ENCODE data around the gene LINGO1. TPM values are rescaled to one million over a fixed set of nuclear protein-coding genes. Genes with fewer than 3 reads are reported as not detected.

LINGO1 gene
- total and polyA plus RNA-seq, 9 of the 15 experiments (the other 6 are each of a cell fraction or from before 2014, with no cell fraction given) = 0.07 to 15.3 (median 2.1) TPM

DNA sequence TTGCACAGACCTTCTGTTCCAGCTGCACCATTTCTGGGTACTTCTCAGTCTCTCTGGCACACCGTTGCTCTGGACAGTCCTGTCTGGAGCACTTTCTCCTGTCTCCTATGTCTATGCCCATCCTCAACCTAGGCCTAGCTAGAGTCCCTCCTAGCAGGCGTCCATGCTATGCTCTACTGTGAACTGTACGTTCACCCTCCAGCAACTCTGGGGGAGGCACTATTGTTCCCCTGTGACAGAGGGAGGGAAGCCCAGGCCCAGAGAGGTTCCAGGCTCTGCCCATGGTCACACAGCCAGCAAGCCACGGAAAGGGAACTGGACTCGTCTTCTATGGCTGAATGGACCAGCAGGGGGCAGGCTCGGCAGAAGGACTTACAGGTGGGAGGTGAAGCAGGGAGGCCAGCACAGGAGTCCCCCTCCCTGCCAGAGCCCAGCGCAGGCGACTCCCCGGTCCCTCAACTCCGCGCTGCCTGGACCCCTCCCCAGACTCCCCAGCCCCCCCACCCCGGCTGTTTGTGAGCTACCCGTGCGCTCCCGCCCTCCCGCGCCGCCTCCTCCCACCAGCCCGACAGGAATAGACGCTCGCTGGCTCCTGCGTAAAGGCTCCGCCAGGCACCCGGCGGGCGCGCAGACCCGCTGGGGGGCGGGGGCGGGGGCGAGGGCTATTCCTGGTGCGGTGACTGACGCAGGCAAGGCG, 1.7 kb upstream of the LINGO1 start:
- Histone ChIP-seq H3K4me1 (replicated peaks in 1 of 2; ENCODE audit: control insufficient read depth in 2 of 2, insufficient read depth in 2 of 2, low read length in 2 of 2) (peaks cover 19 to 52% of the 10 kb centered on the region in 2 experiments; a peak in 4 of 5 replicates), H3K36me3 (ENCODE audit: control insufficient read depth, insufficient read depth, low read length) (no peaks in the 10 kb centered on the region), H3K4me3 (no peak overlapping the region), H3K4me2 (ENCODE audit: insufficient read depth, low read length) (peak overlapping the region; percentile 98; the same call in 1 of the 2 replicates), H3K9ac (ENCODE audit: insufficient read depth in 1 of 2, low read depth in 2 of 2, low read length in 2 of 2) (no peak overlapping the region), H3K27me3 (ENCODE audit: control insufficient read depth in 2 of 2, insufficient read depth in 2 of 2, low read length in 2 of 2) (peaks cover 13 to 39% of the 10 kb centered on the region in 2 experiments; a peak in 4 of 5 replicates), H4K20me1 (replicated peaks; ENCODE audit: control insufficient read depth, insufficient read depth, low read length) (no peaks in the 10 kb centered on the region), H3K27ac (ENCODE audit: extremely low read depth, low read depth, low read length) (no peak overlapping the region), H3K79me2 (ENCODE audit: control insufficient read depth, insufficient read depth, low read length) (peaks cover 26% of the 10 kb centered on the region), H3K9me1 (ENCODE audit: control insufficient read depth, insufficient read depth, low read length) (peaks cover 4% of the 10 kb centered on the region), H2AFZ (ENCODE audit: low read depth, low read length) (no peak overlapping the region), H3K9me3 (replicated peaks; ENCODE audit: control insufficient read depth, insufficient read depth, low read depth, low read length) (no peaks in the 10 kb centered on the region)
- 5% methylated on average over 22 of the region's 34 CpGs for WGBS (ENCODE audit: insufficient coverage, low coverage, missing lambda C conversion rate)
- ChIA-PET CTCF (ENCODE audit: low intra/inter-chr PET ratio) (interaction anchor here (0.5 to 4.2 kb wide), 6 partner anchors 25 to 698 kb away, joined by 3 to 97 read pairs (median 7); no protein-coding TSS in a partner anchor), POLR2A (interaction anchor here (1.0 kb wide), 1 partner anchor 189 kb away, joined by 6 read pairs; no protein-coding TSS in a partner anchor)
- DNase-seq (ENCODE audit: extremely low read depth in 1 of 4, low spot score in 3 of 4) = peak; percentile 77 to 88 (median 81)
- BruUV-seq (replicated peaks) = no TSS peak
- peak; percentile 92 for FAIRE-seq
- in situ Hi-C loops (cut with MboI) (no loop called here), intact Hi-C loops (cut with micrococcal nuclease) (loop anchor here (5.0 kb wide), 1 partner anchor 238 kb away; no protein-coding TSS in a partner anchor)
- ATAC-seq = peak; percentile 83
- no peak for TF ChIP-seq ZKSCAN1 (IDR thresholded peaks at IDR 0.05; ENCODE audit: low read depth, low read length)
- TF ChIP-seq MTA1 (IDR thresholded peaks at IDR 0.05; ENCODE audit: borderline replicate concordance) = 0 out of 2 replicates have a peak, but pooled peaks have one; percentile 37
- peak; percentile 44 for TF ChIP-seq DACH1 (IDR thresholded peaks at IDR 0.05; ENCODE audit: partially characterized antibody)
- peak; percentile 39; the same call in 1 of the 2 replicates for TF ChIP-seq ESRRA (IDR thresholded peaks at IDR 0.05; ENCODE audit: borderline replicate concordance, low read depth)
- peak; percentile 99 for TF ChIP-seq ZFP36 (IDR thresholded peaks at IDR 0.05; ENCODE audit: low read depth, low read length, partially characterized antibody)
- no peak for TF ChIP-seq BMI1 (IDR thresholded peaks at IDR 0.05; ENCODE audit: low read length)
- no peak for TF ChIP-seq CBX1 (IDR thresholded peaks at IDR 0.05; ENCODE audit: low read depth)
- TF ChIP-seq CBFA2T2 (conservative IDR thresholded peaks at IDR 0.05) = no peak
- no peak for TF ChIP-seq SUPT5H (IDR thresholded peaks at IDR 0.05)
- TF ChIP-seq XRCC3 (IDR thresholded peaks at IDR 0.05) = no peak
- TF ChIP-seq BCOR (IDR thresholded peaks at IDR 0.05) = peak; percentile 89
- TF ChIP-seq CHD1 (IDR thresholded peaks at IDR 0.05; ENCODE audit: low read length) = no peak
- 0 out of 2 replicates have a peak, but pooled peaks have one; percentile 23 for TF ChIP-seq MYC (IDR thresholded peaks at IDR 0.05; ENCODE audit: low read depth, low read length)
- TF ChIP-seq MYC (CRISPR knock-in tag; IDR thresholded peaks at IDR 0.05; ENCODE audit: borderline replicate concordance, low read depth) = no peak
- peak; percentile 55 to 72; a peak in 3 of 4 replicates for TF ChIP-seq KDM1A (IDR thresholded peaks at IDR 0.05)
- TF ChIP-seq ELF1 (tag; IDR thresholded peaks at IDR 0.05) = no peak
- TF ChIP-seq CREM (IDR thresholded peaks at IDR 0.05; ENCODE audit: low read depth) = peak; percentile 47; the same call in 1 of the 2 replicates
- TF ChIP-seq, protein P1, sequence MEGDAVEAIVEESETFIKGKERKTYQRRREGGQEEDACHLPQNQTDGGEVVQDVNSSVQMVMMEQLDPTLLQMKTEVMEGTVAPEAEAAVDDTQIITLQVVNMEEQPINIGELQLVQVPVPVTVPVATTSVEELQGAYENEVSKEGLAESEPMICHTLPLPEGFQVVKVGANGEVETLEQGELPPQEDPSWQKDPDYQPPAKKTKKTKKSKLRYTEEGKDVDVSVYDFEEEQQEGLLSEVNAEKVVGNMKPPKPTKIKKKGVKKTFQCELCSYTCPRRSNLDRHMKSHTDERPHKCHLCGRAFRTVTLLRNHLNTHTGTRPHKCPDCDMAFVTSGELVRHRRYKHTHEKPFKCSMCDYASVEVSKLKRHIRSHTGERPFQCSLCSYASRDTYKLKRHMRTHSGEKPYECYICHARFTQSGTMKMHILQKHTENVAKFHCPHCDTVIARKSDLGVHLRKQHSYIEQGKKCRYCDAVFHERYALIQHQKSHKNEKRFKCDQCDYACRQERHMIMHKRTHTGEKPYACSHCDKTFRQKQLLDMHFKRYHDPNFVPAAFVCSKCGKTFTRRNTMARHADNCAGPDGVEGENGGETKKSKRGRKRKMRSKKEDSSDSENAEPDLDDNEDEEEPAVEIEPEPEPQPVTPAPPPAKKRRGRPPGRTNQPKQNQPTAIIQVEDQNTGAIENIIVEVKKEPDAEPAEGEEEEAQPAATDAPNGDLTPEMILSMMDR (IDR thresholded peaks at IDR 0.05 in 2 of 3, conservative IDR thresholded peaks at IDR 0.05 in 1 of 3; ENCODE audit: insufficient read depth in 2 of 3, low read depth in 1 of 3, low read length in 3 of 3) = peak; percentile 77 to 83 (median 81)
- TF ChIP-seq ZNF263 (CRISPR knock-in tag; IDR thresholded peaks at IDR 0.05; ENCODE audit: borderline replicate concordance) = peak; percentile 23; the same call in 1 of the 2 replicates
- no peak for TF ChIP-seq SNIP1 (IDR thresholded peaks at IDR 0.05; ENCODE audit: low read depth)
- 0 out of 2 replicates have a peak, but pooled peaks have one; percentile 13 for TF ChIP-seq CTBP1 (IDR thresholded peaks at IDR 0.05; ENCODE audit: borderline replicate concordance)
- TF ChIP-seq RCOR1 (IDR thresholded peaks at IDR 0.05; ENCODE audit: borderline replicate concordance in 1 of 2, low read depth in 2 of 2, low read length in 2 of 2) = peak in 1 of 2 experiments; percentile 62; a peak in 1 of 4 replicates
- no peak for TF ChIP-seq NRF1 (conservative IDR thresholded peaks at IDR 0.05 in 1 of 2, IDR thresholded peaks at IDR 0.05 in 1 of 2)
